Neural cell (in vitro differentiated cells): ENCODE results near the gene HIKESHI.
A peak's percentile ranks its signal among the peaks of the same experiment; 100 is the strongest.

Experiments
- MXI1 ChIP-seq: fragments of 450-650 bp; conservative IDR thresholded peaks from 2 replicates; pipeline ENCODE4 v1.6.1; 2014; ENCODE audit warnings: antibody characterized with exemption, mild to moderate bottlenecking; ENCODE audit not compliant: poor library complexity, severe bottlenecking
- POLR2AphosphoS5 ChIP-seq: IDR thresholded peaks from 2 replicates; pipeline ENCODE4 v1.6.1; 2012
- TAF1 ChIP-seq: IDR thresholded peaks from 2 replicates; pipeline ENCODE4 v1.6.1; 2012; ENCODE audit warnings: low read depth
- TF ChIP-seq, protein P1 (sequence below): fragments of 450-650 bp; IDR thresholded peaks from 2 replicates; pipeline ENCODE4 v1.5.1; 2014; ENCODE audit warnings: antibody characterized with exemption, mild to moderate bottlenecking, moderate library complexity; ENCODE audit not compliant: poor library complexity, severe bottlenecking
- TF ChIP-seq, protein P2 (sequence below): IDR thresholded peaks from 2 replicates; pipeline ENCODE4 v1.6.1; 2012; ENCODE audit warnings: borderline replicate concordance

DNA sequence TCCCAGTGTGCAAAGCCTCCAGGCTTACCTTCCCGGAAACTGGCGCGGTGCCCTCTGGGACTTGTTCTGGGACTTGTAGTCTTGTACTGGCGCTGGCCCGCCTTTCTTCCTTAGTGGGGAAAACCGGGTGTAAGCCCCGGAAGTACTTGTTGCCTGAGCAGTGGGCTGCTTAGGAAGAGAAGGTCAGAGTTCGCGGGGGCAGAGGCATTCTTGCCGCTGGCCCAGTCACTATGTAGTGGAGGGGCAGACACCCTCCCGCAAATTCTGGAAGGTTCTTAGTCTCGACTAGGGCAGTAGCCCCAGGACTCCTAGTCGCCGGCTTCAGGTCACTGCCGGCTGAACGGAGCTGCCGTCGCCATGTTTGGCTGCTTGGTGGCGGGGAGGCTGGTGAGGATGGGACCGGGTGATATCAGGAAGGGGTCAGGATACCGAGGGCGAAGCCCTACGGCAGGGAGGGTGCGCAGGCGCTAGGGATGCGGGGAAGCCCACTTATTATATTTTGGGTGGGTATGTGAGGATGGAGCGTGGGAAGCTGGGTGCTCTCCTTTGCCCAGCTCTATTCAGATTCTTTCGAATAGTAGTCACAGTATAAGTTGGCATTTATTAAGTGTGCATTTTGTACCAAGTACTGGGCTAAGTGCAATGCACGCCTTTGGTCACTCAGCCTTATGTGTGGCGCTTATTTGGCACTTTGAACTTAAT lies at the start of gene HIKESHI:
- TF ChIP-seq, protein P1, sequence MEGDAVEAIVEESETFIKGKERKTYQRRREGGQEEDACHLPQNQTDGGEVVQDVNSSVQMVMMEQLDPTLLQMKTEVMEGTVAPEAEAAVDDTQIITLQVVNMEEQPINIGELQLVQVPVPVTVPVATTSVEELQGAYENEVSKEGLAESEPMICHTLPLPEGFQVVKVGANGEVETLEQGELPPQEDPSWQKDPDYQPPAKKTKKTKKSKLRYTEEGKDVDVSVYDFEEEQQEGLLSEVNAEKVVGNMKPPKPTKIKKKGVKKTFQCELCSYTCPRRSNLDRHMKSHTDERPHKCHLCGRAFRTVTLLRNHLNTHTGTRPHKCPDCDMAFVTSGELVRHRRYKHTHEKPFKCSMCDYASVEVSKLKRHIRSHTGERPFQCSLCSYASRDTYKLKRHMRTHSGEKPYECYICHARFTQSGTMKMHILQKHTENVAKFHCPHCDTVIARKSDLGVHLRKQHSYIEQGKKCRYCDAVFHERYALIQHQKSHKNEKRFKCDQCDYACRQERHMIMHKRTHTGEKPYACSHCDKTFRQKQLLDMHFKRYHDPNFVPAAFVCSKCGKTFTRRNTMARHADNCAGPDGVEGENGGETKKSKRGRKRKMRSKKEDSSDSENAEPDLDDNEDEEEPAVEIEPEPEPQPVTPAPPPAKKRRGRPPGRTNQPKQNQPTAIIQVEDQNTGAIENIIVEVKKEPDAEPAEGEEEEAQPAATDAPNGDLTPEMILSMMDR: peak; percentile 25
- TF ChIP-seq, protein P2, sequence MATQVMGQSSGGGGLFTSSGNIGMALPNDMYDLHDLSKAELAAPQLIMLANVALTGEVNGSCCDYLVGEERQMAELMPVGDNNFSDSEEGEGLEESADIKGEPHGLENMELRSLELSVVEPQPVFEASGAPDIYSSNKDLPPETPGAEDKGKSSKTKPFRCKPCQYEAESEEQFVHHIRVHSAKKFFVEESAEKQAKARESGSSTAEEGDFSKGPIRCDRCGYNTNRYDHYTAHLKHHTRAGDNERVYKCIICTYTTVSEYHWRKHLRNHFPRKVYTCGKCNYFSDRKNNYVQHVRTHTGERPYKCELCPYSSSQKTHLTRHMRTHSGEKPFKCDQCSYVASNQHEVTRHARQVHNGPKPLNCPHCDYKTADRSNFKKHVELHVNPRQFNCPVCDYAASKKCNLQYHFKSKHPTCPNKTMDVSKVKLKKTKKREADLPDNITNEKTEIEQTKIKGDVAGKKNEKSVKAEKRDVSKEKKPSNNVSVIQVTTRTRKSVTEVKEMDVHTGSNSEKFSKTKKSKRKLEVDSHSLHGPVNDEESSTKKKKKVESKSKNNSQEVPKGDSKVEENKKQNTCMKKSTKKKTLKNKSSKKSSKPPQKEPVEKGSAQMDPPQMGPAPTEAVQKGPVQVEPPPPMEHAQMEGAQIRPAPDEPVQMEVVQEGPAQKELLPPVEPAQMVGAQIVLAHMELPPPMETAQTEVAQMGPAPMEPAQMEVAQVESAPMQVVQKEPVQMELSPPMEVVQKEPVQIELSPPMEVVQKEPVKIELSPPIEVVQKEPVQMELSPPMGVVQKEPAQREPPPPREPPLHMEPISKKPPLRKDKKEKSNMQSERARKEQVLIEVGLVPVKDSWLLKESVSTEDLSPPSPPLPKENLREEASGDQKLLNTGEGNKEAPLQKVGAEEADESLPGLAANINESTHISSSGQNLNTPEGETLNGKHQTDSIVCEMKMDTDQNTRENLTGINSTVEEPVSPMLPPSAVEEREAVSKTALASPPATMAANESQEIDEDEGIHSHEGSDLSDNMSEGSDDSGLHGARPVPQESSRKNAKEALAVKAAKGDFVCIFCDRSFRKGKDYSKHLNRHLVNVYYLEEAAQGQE: peak; percentile 30
- TF ChIP-seq POLR2AphosphoS5 (peak; percentile 78), MXI1 (peak; percentile 79), TAF1 (peak; percentile 16)
